SK-N-SH treated with all-trans-retinoic acid at 6 μM for 48 hours (cell line): Measurements from ENCODE around the gene COL6A1.

Experiments
- ZNF8 ChIP-seq: fragments of 450-650 bp; formaldehyde crosslinking; IDR thresholded peaks from 2 replicates; pipeline ENCODE4 v1.5.0; 2020; ENCODE audit warnings: mild to moderate bottlenecking, moderate library complexity
- TF ChIP-seq, protein P1 (sequence below): fragments of 250-450 bp; sonication (Bioruptor Pico); IDR thresholded peaks from 2 replicates; pipeline ENCODE4 v1.5.1; 2020; ENCODE audit warnings: low read depth, mild to moderate bottlenecking, moderate library complexity

DNA sequence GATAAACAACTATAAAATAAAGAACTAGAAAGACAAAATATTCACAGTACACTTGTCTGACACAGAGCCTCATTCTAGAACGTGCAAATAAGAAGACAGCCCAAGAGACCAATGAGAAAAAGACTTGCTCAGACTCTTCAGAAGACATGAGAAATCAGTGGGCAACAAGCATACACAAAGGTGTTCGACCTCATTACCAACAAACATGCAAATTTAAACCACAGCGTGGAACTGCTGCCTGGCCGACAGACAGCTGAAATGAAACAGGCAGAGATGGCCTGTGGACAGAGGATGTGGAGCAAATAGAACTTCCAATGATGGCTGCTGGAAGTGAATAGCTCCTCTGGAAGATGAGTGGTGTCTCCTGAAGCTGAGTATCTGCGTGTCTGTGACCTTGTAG is 22.4 kb upstream of the COL6A1 start:
- TF ChIP-seq, protein P1, sequence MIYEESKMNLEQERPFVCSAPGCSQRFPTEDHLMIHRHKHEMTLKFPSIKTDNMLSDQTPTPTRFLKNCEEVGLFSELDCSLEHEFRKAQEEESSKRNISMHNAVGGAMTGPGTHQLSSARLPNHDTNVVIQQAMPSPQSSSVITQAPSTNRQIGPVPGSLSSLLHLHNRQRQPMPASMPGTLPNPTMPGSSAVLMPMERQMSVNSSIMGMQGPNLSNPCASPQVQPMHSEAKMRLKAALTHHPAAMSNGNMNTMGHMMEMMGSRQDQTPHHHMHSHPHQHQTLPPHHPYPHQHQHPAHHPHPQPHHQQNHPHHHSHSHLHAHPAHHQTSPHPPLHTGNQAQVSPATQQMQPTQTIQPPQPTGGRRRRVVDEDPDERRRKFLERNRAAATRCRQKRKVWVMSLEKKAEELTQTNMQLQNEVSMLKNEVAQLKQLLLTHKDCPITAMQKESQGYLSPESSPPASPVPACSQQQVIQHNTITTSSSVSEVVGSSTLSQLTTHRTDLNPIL (CRISPR knock-in tag): no peak
- no peak for TF ChIP-seq ZNF8
